C4-2B (cell line): ENCODE measurements around the gene KRT76.

Experiments used
- CTCF ChIP-seq: fragments of 450-650 bp; conservative IDR thresholded peaks from 2 replicates; pipeline ENCODE4 v1.5.1; 2017; ENCODE audit warnings: mild to moderate bottlenecking
- ZFX ChIP-seq: fragments of 450-650 bp; IDR thresholded peaks from 2 replicates; pipeline ENCODE4 v1.6.1; 2017

- TF ChIP-seq CTCF = no peak
- TF ChIP-seq ZFX = no peak
Observed at GRCh38 chr12:52721838-52722470, 55.2 kb downstream of the KRT76 start.
